ENCODE results near the gene SLC38A11.
"Not testable (repeated sequence)": the region's sequence is repeated elsewhere in the genome, so short reads cannot be mapped to it uniquely, and the experiment has no call there.

GRCh38 chr2:164866381-164866780 is 88.9 kb downstream of the SLC38A11 start:
- not testable (repeated sequence) for TF ChIP-seq CTCF (IDR thresholded peaks at IDR 0.05 in 4 of 5, conservative IDR thresholded peaks at IDR 0.05 in 1 of 5); POLR2A (IDR thresholded peaks at IDR 0.05)
